ENCODE results near the gene SURF2.

DNA sequence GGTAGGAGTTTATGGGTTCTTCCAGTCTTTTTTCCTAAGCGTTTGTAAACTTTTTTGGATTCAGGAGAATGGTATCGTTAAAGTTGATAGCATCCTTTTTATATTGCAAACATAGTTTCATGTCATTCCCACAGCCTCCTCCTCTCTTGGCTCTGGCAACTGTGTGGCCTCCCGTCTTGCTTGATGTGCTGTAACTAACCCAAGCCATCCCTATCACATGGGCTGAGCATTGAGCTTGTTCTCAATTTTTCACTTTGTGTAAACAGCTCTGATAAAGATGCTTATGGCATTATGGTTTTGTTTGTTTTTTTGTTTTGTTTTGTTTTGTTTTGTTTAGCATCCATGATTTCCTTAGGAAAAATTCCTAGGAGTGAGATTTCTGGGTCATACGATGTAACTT is 24.4 kb downstream of the SURF2 start:
- TF ChIP-seq, protein P1, sequence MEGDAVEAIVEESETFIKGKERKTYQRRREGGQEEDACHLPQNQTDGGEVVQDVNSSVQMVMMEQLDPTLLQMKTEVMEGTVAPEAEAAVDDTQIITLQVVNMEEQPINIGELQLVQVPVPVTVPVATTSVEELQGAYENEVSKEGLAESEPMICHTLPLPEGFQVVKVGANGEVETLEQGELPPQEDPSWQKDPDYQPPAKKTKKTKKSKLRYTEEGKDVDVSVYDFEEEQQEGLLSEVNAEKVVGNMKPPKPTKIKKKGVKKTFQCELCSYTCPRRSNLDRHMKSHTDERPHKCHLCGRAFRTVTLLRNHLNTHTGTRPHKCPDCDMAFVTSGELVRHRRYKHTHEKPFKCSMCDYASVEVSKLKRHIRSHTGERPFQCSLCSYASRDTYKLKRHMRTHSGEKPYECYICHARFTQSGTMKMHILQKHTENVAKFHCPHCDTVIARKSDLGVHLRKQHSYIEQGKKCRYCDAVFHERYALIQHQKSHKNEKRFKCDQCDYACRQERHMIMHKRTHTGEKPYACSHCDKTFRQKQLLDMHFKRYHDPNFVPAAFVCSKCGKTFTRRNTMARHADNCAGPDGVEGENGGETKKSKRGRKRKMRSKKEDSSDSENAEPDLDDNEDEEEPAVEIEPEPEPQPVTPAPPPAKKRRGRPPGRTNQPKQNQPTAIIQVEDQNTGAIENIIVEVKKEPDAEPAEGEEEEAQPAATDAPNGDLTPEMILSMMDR (IDR thresholded peaks at IDR 0.05), result no peak
- no peak for TF ChIP-seq POLR2A (IDR thresholded peaks at IDR 0.05)

Data from heart left ventricle (tissue), 13 donors.